PC-3 (cell line): ENCODE measurements around the gene NFAT5. TPM values are rescaled to one million over a fixed set of nuclear protein-coding genes. Genes with fewer than 3 reads are reported as not detected.

Source experiments
- ATAC-seq: fragments of 200-7000 bp; cut with Tn5 transposase; 2 replicates; pipeline ENCODE4 v1.9.1; 2020; ENCODE audit warnings: mild to moderate bottlenecking, moderate library complexity
- BruUV-seq: library from RNA; stranded (reverse); fragments of 400-500 nt; replicated peaks from 2 replicates; lab custom pipeline; 2021; lab: Mats Ljungman, UMichigan
- CTCF ChIA-PET: fragments of 300-600 bp; sonication (Branson Sonifier 250); formaldehyde crosslinking; loops from one replicate; lab custom pipeline; 2022; ENCODE audit warnings: antibody characterized with exemption; lab: Charles Lee
- POLR2A ChIA-PET: fragments of 300-600 bp; sonication (Branson Sonifier 250); formaldehyde crosslinking; loops from one replicate; lab custom pipeline; 2022; ENCODE audit warnings: antibody characterized with exemption; ENCODE audit not compliant: unreplicated experiment; lab: Charles Lee
- DNase-seq: peaks from one replicate; pipeline ENCODE4 v3.0.0-alpha.2; 2015
- H2AFZ ChIP-seq: fragments of 300-600 bp; sonication (generic); 2 replicates; pipeline ENCODE4 v1.6.0; 2016; ENCODE audit warnings: antibody characterized with exemption, low read length
- H3F3A ChIP-seq: fragments of 300-600 bp; sonication (generic); one replicate; pipeline ENCODE4 v1.6.0; 2017; ENCODE audit warnings: antibody characterized with exemption, low read length, control low read depth, mild to moderate bottlenecking; ENCODE audit not compliant: unreplicated experiment
- H3K27ac ChIP-seq: fragments of 300-600 bp; sonication (generic); 2 replicates; pipeline ENCODE4 v1.5.1; 2016; ENCODE audit warnings: mild to moderate bottlenecking, low read length
- H3K27me3 ChIP-seq: fragments of 300-600 bp; sonication (generic); 2 replicates; pipeline ENCODE4 v1.6.1; 2016; ENCODE audit warnings: low read length, mixed read lengths
- H3K36me3 ChIP-seq: fragments of 300-600 bp; sonication (generic); 2 replicates; pipeline ENCODE4 v1.6.1; 2016; ENCODE audit warnings: low read depth, mixed run types, low read length, mixed read lengths
- H3K4me1 ChIP-seq: fragments of 300-600 bp; sonication (generic); 2 replicates; pipeline ENCODE4 v1.5.1; 2016; ENCODE audit warnings: low read length; ENCODE audit not compliant: insufficient read depth
- H3K4me2 ChIP-seq: fragments of 300-600 bp; sonication (generic); 2 replicates; pipeline ENCODE4 v1.6.0; 2016; ENCODE audit warnings: low read length
- H3K4me3 ChIP-seq: fragments of 300-600 bp; sonication (generic); 2 replicates; pipeline ENCODE4 v1.5.1; 2016; ENCODE audit warnings: mild to moderate bottlenecking, low read length, mixed read lengths
- H3K79me2 ChIP-seq: fragments of 300-600 bp; sonication (generic); 2 replicates; pipeline ENCODE4 v1.6.1; 2017; ENCODE audit warnings: low read length, mixed read lengths
- H3K9ac ChIP-seq: fragments of 300-600 bp; sonication (generic); 2 replicates; pipeline ENCODE4 v1.6.0; 2016; ENCODE audit warnings: mild to moderate bottlenecking, low read length
- H3K9me2 ChIP-seq: fragments of 300-600 bp; sonication (generic); replicated peaks from 2 replicates; pipeline ENCODE4 v1.6.1; 2016; ENCODE audit warnings: mixed run types, low read length, mixed read lengths
- H3K9me3 ChIP-seq: fragments of 300-600 bp; sonication (generic); 2 replicates; pipeline ENCODE4 v1.6.1; 2016; ENCODE audit warnings: low read length, mixed read lengths
- H4K20me1 ChIP-seq: fragments of 300-600 bp; sonication (generic); 2 replicates; pipeline ENCODE4 v1.6.1; 2016; ENCODE audit warnings: low read length, mixed read lengths
- CTCF ChIP-seq: fragments of 300-600 bp; sonication (generic); conservative IDR thresholded peaks from 2 replicates; pipeline ENCODE4 v1.5.1; 2017; ENCODE audit warnings: antibody characterized with exemption, low read depth, mild to moderate bottlenecking, low read length
- EZH2 ChIP-seq: fragments of 300-600 bp; sonication (generic); IDR thresholded peaks from one replicate; pipeline ENCODE4 v1.6.1; 2017; ENCODE audit warnings: antibody characterized with exemption, mild to moderate bottlenecking, low read length; ENCODE audit not compliant: unreplicated experiment
- EZH2phosphoT487 ChIP-seq: fragments of 300-600 bp; sonication (generic); IDR thresholded peaks from 2 replicates; pipeline ENCODE4 v1.6.1; 2018; ENCODE audit warnings: mild to moderate bottlenecking, antibody characterized with exemption, low read length, borderline replicate concordance
- intact Hi-C: fragments of 100-400 bp; cut with micrococcal nuclease; formaldehyde crosslinking; loops from 2 replicates; pipeline ENCODE4 v1.9.0; 2023
- total RNA-seq: library from RNA; depleted of rRNA; stranded (reverse); fragments of >200 nt; gene quantifications from 2 replicates; pipeline ENCODE4 v1.2.3, GENCODE V29; 2014

NFAT5 gene
- total RNA-seq, 1 experiment from 2014 or later, result 11.4 TPM

- H3K27ac ChIP-seq, result no peak overlapping the region
- POLR2A ChIA-PET, result no interaction called here
- CTCF ChIA-PET, result interaction anchor here (1.1 kb wide), 1 partner anchor 45 kb away, joined by 3 read pairs; the partner anchor contains the start of gene NOB1
- no peaks in the 10 kb centered on the region for H3K9me3 ChIP-seq
- intact Hi-C loops, result loop anchor here (1.0 to 5.0 kb wide), 2 partner anchors 45 to 312 kb away; partner anchors contain the start of gene NOB1
- H3F3A ChIP-seq, result no peaks in the 10 kb centered on the region
- ATAC-seq (peak; percentile 53), DNase-seq (peak; percentile 75)
- H3K9me2 ChIP-seq, result no peaks in the 10 kb centered on the region
- no TSS peak for BruUV-seq
- peaks cover 8% of the 10 kb centered on the region for H3K4me1 ChIP-seq
- no peak overlapping the region for H3K4me3 ChIP-seq
- no peak for TF ChIP-seq EZH2phosphoT487
- no peak for TF ChIP-seq EZH2
- TF ChIP-seq CTCF, result peak; percentile 75
- H4K20me1 ChIP-seq, result no peaks in the 10 kb centered on the region
- peaks cover 20% of the 10 kb centered on the region; the same call in 1 of the 2 replicates for H3K36me3 ChIP-seq
- H2AFZ ChIP-seq, result no peak overlapping the region
- H3K27me3 ChIP-seq, result no peaks in the 10 kb centered on the region
- no peak overlapping the region for H3K9ac ChIP-seq
- H3K79me2 ChIP-seq, result no peaks in the 10 kb centered on the region
- no peak overlapping the region for H3K4me2 ChIP-seq
These were observed 143.8 kb downstream of the NFAT5 start for GRCh38 chr16:69709456-69710084.

GRCh38 chr16:69711115-69711740 is 145.5 kb downstream of the NFAT5 start:
- Histone ChIP-seq H3K36me3 (peaks cover 23% of the 10 kb centered on the region; the same call in 1 of the 2 replicates), H3K9me2 (no peaks in the 10 kb centered on the region), H2AFZ (no peak overlapping the region), H3K9ac (no peak overlapping the region), H3K4me2 (no peak overlapping the region), H3K4me3 (no peak overlapping the region), H3K4me1 (peaks cover 8% of the 10 kb centered on the region), H4K20me1 (no peaks in the 10 kb centered on the region), H3K27ac (peak overlapping the region; percentile 29; the same call in 1 of the 2 replicates), H3F3A (no peaks in the 10 kb centered on the region), H3K9me3 (no peaks in the 10 kb centered on the region), H3K27me3 (no peaks in the 10 kb centered on the region), H3K79me2 (no peaks in the 10 kb centered on the region)
- intact Hi-C loops, result no loop called here
- ChIA-PET POLR2A (interaction anchor here (0.7 kb wide), 1 partner anchor 44 kb away, joined by 26 read pairs; the partner anchor contains the start of gene NOB1), CTCF (no interaction called here)
- ATAC-seq (no peak), DNase-seq (peak; percentile 76)
- no TSS peak for BruUV-seq
- TF ChIP-seq EZH2phosphoT487, result no peak
- TF ChIP-seq EZH2, result no peak

GRCh38 chr16:69712277-69712676 is 146.5 kb downstream of the NFAT5 start:
- Histone ChIP-seq H3K9ac (no peak overlapping the region), H3K4me1 (no peaks in the 10 kb centered on the region), H3K36me3 (peaks cover 25% of the 10 kb centered on the region; the same call in 1 of the 2 replicates), H3K4me3 (no peak overlapping the region), H4K20me1 (no peaks in the 10 kb centered on the region), H3K27me3 (no peaks in the 10 kb centered on the region), H3K9me2 (no peaks in the 10 kb centered on the region), H3K79me2 (no peaks in the 10 kb centered on the region), H3K4me2 (no peak overlapping the region), H3F3A (no peaks in the 10 kb centered on the region), H2AFZ (no peak overlapping the region), H3K27ac (no peak overlapping the region), H3K9me3 (no peaks in the 10 kb centered on the region)
- BruUV-seq, result no TSS peak
- POLR2A ChIA-PET, result no interaction called here
- intact Hi-C loops, result no loop called here
- CTCF ChIA-PET, result no interaction called here
- no peak for TF ChIP-seq CTCF
- no peak for TF ChIP-seq EZH2phosphoT487
- no peak for TF ChIP-seq EZH2
- ATAC-seq (no peak), DNase-seq (no peak)
